ENCODE data around the gene EPHA7.

Gene EPHA7

GRCh38 chr6:93235775-93236174, 183.6 kb downstream of the EPHA7 start:
- no peak for DNase-seq

- DNase-seq = no peak
These were observed 192.5 kb downstream of the EPHA7 start for GRCh38 chr6:93226822-93227221.

GRCh38 chr6:93222071-93222851, 197.1 kb downstream of the EPHA7 start:
- DNase-seq = no peak

GRCh38 chr6:93219447-93219846, 199.9 kb downstream of the EPHA7 start:
- DNase-seq = no peak

GRCh38 chr6:93218096-93218495, 201.3 kb downstream of the EPHA7 start:
- DNase-seq = no peak

GRCh38 chr6:93213028-93213427, 206.3 kb downstream of the EPHA7 start:
- DNase-seq = no peak

GRCh38 chr6:93210908-93211307, 208.5 kb downstream of the EPHA7 start:
- no peak for DNase-seq

- DNase-seq = no peak
These were observed 210.0 kb downstream of the EPHA7 start for GRCh38 chr6:93209358-93209757.

- no peak for DNase-seq
These were observed 222.9 kb downstream of the EPHA7 start for GRCh38 chr6:93196406-93196970.

GRCh38 chr6:93194480-93194879, 224.9 kb downstream of the EPHA7 start:
- DNase-seq = no peak

GRCh38 chr6:93193868-93194267, 225.5 kb downstream of the EPHA7 start:
- no peak for DNase-seq
